Activated naive CD4-positive, alpha-beta T cell treated with anti-CD3 and anti-CD28 coated beads, Interleukin-2, amount 10 ng/mL, durations not matched to agents 7 days and 5 days (primary cell): Measurements from ENCODE around the gene DIAPH1.

Experiments used
- CTCF ChIA-PET: fragments of 350-600 bp; sonication (Branson Sonifier 250); formaldehyde crosslinking; loops from one replicate; lab custom pipeline; 2021; ENCODE audit warnings: antibody characterized with exemption; lab: Charles Lee
- DNase-seq: peaks from one replicate; pipeline ENCODE4 v3.0.0-alpha.2; 2020
- H3K27ac Mint-ChIP-seq: one replicate; pipeline ENCODE4 v1.8.0; 2021; ENCODE audit warnings: mild to moderate bottlenecking, moderate library complexity, mixed read lengths
- H3K27me3 Mint-ChIP-seq: one replicate; pipeline ENCODE4 v1.8.0; 2021; ENCODE audit warnings: mild to moderate bottlenecking, mixed read lengths
- H3K36me3 Mint-ChIP-seq: one replicate; pipeline ENCODE4 v1.8.0; 2021; ENCODE audit warnings: mixed read lengths
- H3K4me1 Mint-ChIP-seq: one replicate; pipeline ENCODE4 v1.8.0; 2021; ENCODE audit warnings: mixed read lengths
- H3K4me3 Mint-ChIP-seq: one replicate; pipeline ENCODE4 v1.8.0; 2021; ENCODE audit warnings: mild to moderate bottlenecking, moderate library complexity, mixed read lengths
- H3K9me3 Mint-ChIP-seq: one replicate; pipeline ENCODE4 v1.8.0; 2021; ENCODE audit warnings: mixed read lengths

Gene DIAPH1

GRCh38 chr5:141560151-141560550 is 58.6 kb downstream of the DIAPH1 start:
- CTCF ChIA-PET, result interaction anchor here (0.8 to 3.3 kb wide), 3 partner anchors 24 to 155 kb away, joined by 3 to 24 read pairs (median 5); partner anchors contain the start of gene PCDHGA12
- H3K9me3 Mint-ChIP-seq, result no peaks in the 10 kb centered on the region
- DNase-seq, result no peak
- H3K27me3 Mint-ChIP-seq, result no peaks in the 10 kb centered on the region
- H3K4me3 Mint-ChIP-seq, result no peak overlapping the region
- no peak overlapping the region for H3K27ac Mint-ChIP-seq
- H3K4me1 Mint-ChIP-seq, result peaks cover 25% of the 10 kb centered on the region
- peaks cover 78% of the 10 kb centered on the region for H3K36me3 Mint-ChIP-seq

GRCh38 chr5:141559461-141559860 is 59.3 kb downstream of the DIAPH1 start:
- Mint-ChIP-seq H3K36me3 (peaks cover 78% of the 10 kb centered on the region), H3K27ac (no peak overlapping the region), H3K4me1 (peaks cover 23% of the 10 kb centered on the region), H3K4me3 (no peak overlapping the region), H3K9me3 (no peaks in the 10 kb centered on the region), H3K27me3 (no peaks in the 10 kb centered on the region)
- DNase-seq, result no peak
- CTCF ChIA-PET, result interaction anchor here (0.6 to 4.2 kb wide), 8 partner anchors 8 to 947 kb away, joined by 3 to 39 read pairs (median 4); partner anchors contain the start of genes PCDHGA11 and PCDHGA12

- H3K27ac Mint-ChIP-seq, result peak overlapping the region; percentile 25
- CTCF ChIA-PET, result interaction anchor here (0.6 to 4.2 kb wide), 29 partner anchors 9 to 474 kb away, joined by 3 to 39 read pairs (median 4); partner anchors contain the start of genes PCDHB14, PCDHGA10, PCDHGA11 and PCDHGA12
- no peaks in the 10 kb centered on the region for H3K27me3 Mint-ChIP-seq
- H3K9me3 Mint-ChIP-seq, result no peaks in the 10 kb centered on the region
- H3K4me1 Mint-ChIP-seq, result peaks cover 18% of the 10 kb centered on the region
- DNase-seq, result no peak
- H3K4me3 Mint-ChIP-seq, result no peak overlapping the region
- H3K36me3 Mint-ChIP-seq, result peaks cover 71% of the 10 kb centered on the region
Observed at GRCh38 chr5:141558150-141558549, 60.6 kb downstream of the DIAPH1 start.

GRCh38 chr5:141557681-141558136 is 61.1 kb downstream of the DIAPH1 start:
- no peaks in the 10 kb centered on the region for H3K9me3 Mint-ChIP-seq
- peaks cover 66% of the 10 kb centered on the region for H3K36me3 Mint-ChIP-seq
- DNase-seq, result peak; percentile 80
- H3K27me3 Mint-ChIP-seq, result no peaks in the 10 kb centered on the region
- CTCF ChIA-PET, result interaction anchor here (0.6 to 4.2 kb wide), 32 partner anchors 8 to 473 kb away, joined by 3 to 39 read pairs (median 4); partner anchors contain the start of genes PCDHB14, PCDHGA10, PCDHGA11 and PCDHGA12
- H3K27ac Mint-ChIP-seq, result peak overlapping the region; percentile 60
- peaks cover 14% of the 10 kb centered on the region for H3K4me1 Mint-ChIP-seq
- no peak overlapping the region for H3K4me3 Mint-ChIP-seq

- no peak overlapping the region for H3K27ac Mint-ChIP-seq
- H3K36me3 Mint-ChIP-seq, result peaks cover 70% of the 10 kb centered on the region
- H3K9me3 Mint-ChIP-seq, result peaks cover 7% of the 10 kb centered on the region
Observed at GRCh38 chr5:141547921-141548320, 70.9 kb downstream of the DIAPH1 start.

GRCh38 chr5:141547488-141547887 is 71.3 kb downstream of the DIAPH1 start:
- H3K27me3 Mint-ChIP-seq, result no peaks in the 10 kb centered on the region
- no peaks in the 10 kb centered on the region for H3K4me1 Mint-ChIP-seq
- peaks cover 72% of the 10 kb centered on the region for H3K36me3 Mint-ChIP-seq
- CTCF ChIA-PET, result interaction anchor here (1.0 to 1.2 kb wide), 4 partner anchors 9 to 21 kb away, joined by 3 to 4 read pairs (median 4); no protein-coding TSS in a partner anchor
- DNase-seq, result no peak
- peaks cover 7% of the 10 kb centered on the region for H3K9me3 Mint-ChIP-seq
- H3K4me3 Mint-ChIP-seq, result no peak overlapping the region
- H3K27ac Mint-ChIP-seq, result no peak overlapping the region

More at GRCh38 chr5:141547921-141548320, 70.9 kb downstream of the DIAPH1 start:
- no peaks in the 10 kb centered on the region for H3K4me1 Mint-ChIP-seq
- DNase-seq, result no peak
- CTCF ChIA-PET, result interaction anchor here (1.0 to 1.2 kb wide), 3 partner anchors 10 to 21 kb away, joined by 3 to 4 read pairs (median 3); no protein-coding TSS in a partner anchor
- no peak overlapping the region for H3K4me3 Mint-ChIP-seq
- no peaks in the 10 kb centered on the region for H3K27me3 Mint-ChIP-seq

- H3K4me3 Mint-ChIP-seq, result no peak overlapping the region
- DNase-seq, result no peak
- no peak overlapping the region for H3K27ac Mint-ChIP-seq
- H3K27me3 Mint-ChIP-seq, result no peaks in the 10 kb centered on the region
- H3K36me3 Mint-ChIP-seq, result peaks cover 51% of the 10 kb centered on the region
- no peaks in the 10 kb centered on the region for H3K4me1 Mint-ChIP-seq
- H3K9me3 Mint-ChIP-seq, result peaks cover 7% of the 10 kb centered on the region
- CTCF ChIA-PET, result interaction anchor here (0.7 to 1.8 kb wide), 3 partner anchors 14 to 30 kb away, joined by 3 to 9 read pairs (median 4); no protein-coding TSS in a partner anchor
Observed at GRCh38 chr5:141543053-141543452, 75.7 kb downstream of the DIAPH1 start.

GRCh38 chr5:141534492-141535213 is 84.1 kb downstream of the DIAPH1 start:
- no peak overlapping the region for H3K4me3 Mint-ChIP-seq
- CTCF ChIA-PET, result interaction anchor here (2.8 kb wide), 1 partner anchor 10 kb away, joined by 12 read pairs; no protein-coding TSS in a partner anchor
- peak overlapping the region; percentile 22 for H3K27ac Mint-ChIP-seq
- no peaks in the 10 kb centered on the region for H3K4me1 Mint-ChIP-seq
- no peaks in the 10 kb centered on the region for H3K27me3 Mint-ChIP-seq
- no peak for DNase-seq
- no peaks in the 10 kb centered on the region for H3K9me3 Mint-ChIP-seq
- peaks cover 29% of the 10 kb centered on the region for H3K36me3 Mint-ChIP-seq

GRCh38 chr5:141533897-141534296 is 84.9 kb downstream of the DIAPH1 start:
- Mint-ChIP-seq H3K27ac (no peak overlapping the region), H3K9me3 (no peaks in the 10 kb centered on the region), H3K4me3 (no peak overlapping the region), H3K27me3 (no peaks in the 10 kb centered on the region), H3K36me3 (peaks cover 29% of the 10 kb centered on the region), H3K4me1 (no peaks in the 10 kb centered on the region)
- CTCF ChIA-PET, result interaction anchor here (1.2 to 2.8 kb wide), 2 partner anchors 9 to 24 kb away, joined by 4 to 12 read pairs; no protein-coding TSS in a partner anchor
- DNase-seq, result no peak

GRCh38 chr5:141532726-141533125 is 86.1 kb downstream of the DIAPH1 start:
- DNase-seq, result no peak
- H3K4me3 Mint-ChIP-seq, result no peak overlapping the region
- CTCF ChIA-PET, result interaction anchor here (2.8 kb wide), 1 partner anchor 8 kb away, joined by 12 read pairs; no protein-coding TSS in a partner anchor
- H3K27ac Mint-ChIP-seq, result no peak overlapping the region
- peaks cover 39% of the 10 kb centered on the region for H3K36me3 Mint-ChIP-seq
- H3K4me1 Mint-ChIP-seq, result no peaks in the 10 kb centered on the region
- no peaks in the 10 kb centered on the region for H3K9me3 Mint-ChIP-seq
- no peaks in the 10 kb centered on the region for H3K27me3 Mint-ChIP-seq

GRCh38 chr5:141529873-141530272 is 88.9 kb downstream of the DIAPH1 start:
- no peak for DNase-seq
- H3K4me3 Mint-ChIP-seq, result no peak overlapping the region
- no peaks in the 10 kb centered on the region for H3K9me3 Mint-ChIP-seq
- H3K36me3 Mint-ChIP-seq, result peaks cover 47% of the 10 kb centered on the region
- no peaks in the 10 kb centered on the region for H3K27me3 Mint-ChIP-seq
- no peaks in the 10 kb centered on the region for H3K4me1 Mint-ChIP-seq
- H3K27ac Mint-ChIP-seq, result no peak overlapping the region
- CTCF ChIA-PET, result no interaction called here

GRCh38 chr5:141529002-141529401 is 89.8 kb downstream of the DIAPH1 start:
- no peak for DNase-seq
- no peak overlapping the region for H3K4me3 Mint-ChIP-seq
- no peak overlapping the region for H3K27ac Mint-ChIP-seq
- no peaks in the 10 kb centered on the region for H3K4me1 Mint-ChIP-seq
- H3K36me3 Mint-ChIP-seq, result peaks cover 46% of the 10 kb centered on the region
- no peaks in the 10 kb centered on the region for H3K9me3 Mint-ChIP-seq
- H3K27me3 Mint-ChIP-seq, result no peaks in the 10 kb centered on the region
- CTCF ChIA-PET, result interaction anchor here (1.1 kb wide), 1 partner anchor 27 kb away, joined by 3 read pairs; no protein-coding TSS in a partner anchor

GRCh38 chr5:141528291-141528984 is 90.4 kb downstream of the DIAPH1 start:
- Mint-ChIP-seq H3K27ac (no peak overlapping the region), H3K9me3 (no peaks in the 10 kb centered on the region), H3K36me3 (peaks cover 49% of the 10 kb centered on the region), H3K27me3 (no peaks in the 10 kb centered on the region), H3K4me1 (no peaks in the 10 kb centered on the region), H3K4me3 (no peak overlapping the region)
- no peak for DNase-seq
- CTCF ChIA-PET, result interaction anchor here (1.1 to 2.8 kb wide), 2 partner anchors 15 to 27 kb away, joined by 3 to 15 read pairs; no protein-coding TSS in a partner anchor
